ENCODE results near the gene PLEK2.

DNA sequence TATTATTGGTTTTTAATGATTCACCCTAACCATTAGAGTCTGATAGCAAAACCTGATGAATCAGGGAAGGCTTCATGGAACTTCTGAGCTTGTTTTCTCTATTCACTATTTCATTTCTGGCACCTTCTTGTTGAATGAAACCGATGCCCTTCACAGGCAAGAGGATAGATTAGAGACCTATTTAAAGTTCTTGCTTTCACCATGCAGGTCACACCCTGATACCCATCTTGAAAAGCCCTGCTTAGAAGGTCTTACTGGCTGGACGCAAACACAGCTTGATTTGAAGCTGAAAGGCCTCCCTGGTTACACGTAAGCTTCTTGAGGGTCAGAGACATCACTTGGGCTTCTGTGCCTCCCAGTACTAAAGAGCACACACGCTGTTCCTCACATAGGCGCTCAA, 47.4 kb upstream of the PLEK2 start:
- TF ChIP-seq, protein P1, sequence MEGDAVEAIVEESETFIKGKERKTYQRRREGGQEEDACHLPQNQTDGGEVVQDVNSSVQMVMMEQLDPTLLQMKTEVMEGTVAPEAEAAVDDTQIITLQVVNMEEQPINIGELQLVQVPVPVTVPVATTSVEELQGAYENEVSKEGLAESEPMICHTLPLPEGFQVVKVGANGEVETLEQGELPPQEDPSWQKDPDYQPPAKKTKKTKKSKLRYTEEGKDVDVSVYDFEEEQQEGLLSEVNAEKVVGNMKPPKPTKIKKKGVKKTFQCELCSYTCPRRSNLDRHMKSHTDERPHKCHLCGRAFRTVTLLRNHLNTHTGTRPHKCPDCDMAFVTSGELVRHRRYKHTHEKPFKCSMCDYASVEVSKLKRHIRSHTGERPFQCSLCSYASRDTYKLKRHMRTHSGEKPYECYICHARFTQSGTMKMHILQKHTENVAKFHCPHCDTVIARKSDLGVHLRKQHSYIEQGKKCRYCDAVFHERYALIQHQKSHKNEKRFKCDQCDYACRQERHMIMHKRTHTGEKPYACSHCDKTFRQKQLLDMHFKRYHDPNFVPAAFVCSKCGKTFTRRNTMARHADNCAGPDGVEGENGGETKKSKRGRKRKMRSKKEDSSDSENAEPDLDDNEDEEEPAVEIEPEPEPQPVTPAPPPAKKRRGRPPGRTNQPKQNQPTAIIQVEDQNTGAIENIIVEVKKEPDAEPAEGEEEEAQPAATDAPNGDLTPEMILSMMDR (IDR thresholded peaks at IDR 0.05), result no peak
- TF ChIP-seq POLR2AphosphoS5 (IDR thresholded peaks at IDR 0.05), result no peak

Measured in prostate gland (tissue), 2 donors.